Adipocyte (in vitro differentiated cells): ENCODE results near the gene OR1K1.
A peak's percentile ranks its signal among the peaks of the same experiment; 100 is the strongest.

Experiments
- DNase-seq: peaks from one replicate; pipeline ENCODE4 v3.0.0-alpha.2; 2015; ENCODE audit warnings: low read depth
- H3K27me3 ChIP-seq: replicated peaks from 2 replicates; pipeline ENCODE4 v1.7.0; 2013; ENCODE audit warnings: mild to moderate bottlenecking, low read length, moderate library complexity; ENCODE audit not compliant: control insufficient read depth, insufficient read depth
- H3K36me3 ChIP-seq: 2 replicates; pipeline ENCODE4 v1.7.0; 2013; ENCODE audit warnings: low read length, mild to moderate bottlenecking, moderate library complexity; ENCODE audit not compliant: control insufficient read depth, insufficient read depth, severe bottlenecking
- H3K4me1 ChIP-seq: 2 replicates; pipeline ENCODE4 v1.7.0; 2013; ENCODE audit warnings: mild to moderate bottlenecking, low read length, moderate library complexity; ENCODE audit not compliant: control insufficient read depth, insufficient read depth
- H3K4me3 ChIP-seq: 2 replicates; pipeline ENCODE4 v1.7.0; 2013; ENCODE audit warnings: mild to moderate bottlenecking, low read length, moderate library complexity
- H3K9ac ChIP-seq: 2 replicates; pipeline ENCODE4 v1.7.0; 2013; ENCODE audit warnings: mild to moderate bottlenecking, low read length, moderate library complexity
- H3K9me3 ChIP-seq: 2 replicates; pipeline ENCODE4 v1.7.0; 2013; ENCODE audit warnings: mild to moderate bottlenecking, low read length, moderate library complexity; ENCODE audit not compliant: control insufficient read depth

The OR1K1 gene, protein sequence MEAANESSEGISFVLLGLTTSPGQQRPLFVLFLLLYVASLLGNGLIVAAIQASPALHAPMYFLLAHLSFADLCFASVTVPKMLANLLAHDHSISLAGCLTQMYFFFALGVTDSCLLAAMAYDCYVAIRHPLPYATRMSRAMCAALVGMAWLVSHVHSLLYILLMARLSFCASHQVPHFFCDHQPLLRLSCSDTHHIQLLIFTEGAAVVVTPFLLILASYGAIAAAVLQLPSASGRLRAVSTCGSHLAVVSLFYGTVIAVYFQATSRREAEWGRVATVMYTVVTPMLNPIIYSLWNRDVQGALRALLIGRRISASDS

DNA sequence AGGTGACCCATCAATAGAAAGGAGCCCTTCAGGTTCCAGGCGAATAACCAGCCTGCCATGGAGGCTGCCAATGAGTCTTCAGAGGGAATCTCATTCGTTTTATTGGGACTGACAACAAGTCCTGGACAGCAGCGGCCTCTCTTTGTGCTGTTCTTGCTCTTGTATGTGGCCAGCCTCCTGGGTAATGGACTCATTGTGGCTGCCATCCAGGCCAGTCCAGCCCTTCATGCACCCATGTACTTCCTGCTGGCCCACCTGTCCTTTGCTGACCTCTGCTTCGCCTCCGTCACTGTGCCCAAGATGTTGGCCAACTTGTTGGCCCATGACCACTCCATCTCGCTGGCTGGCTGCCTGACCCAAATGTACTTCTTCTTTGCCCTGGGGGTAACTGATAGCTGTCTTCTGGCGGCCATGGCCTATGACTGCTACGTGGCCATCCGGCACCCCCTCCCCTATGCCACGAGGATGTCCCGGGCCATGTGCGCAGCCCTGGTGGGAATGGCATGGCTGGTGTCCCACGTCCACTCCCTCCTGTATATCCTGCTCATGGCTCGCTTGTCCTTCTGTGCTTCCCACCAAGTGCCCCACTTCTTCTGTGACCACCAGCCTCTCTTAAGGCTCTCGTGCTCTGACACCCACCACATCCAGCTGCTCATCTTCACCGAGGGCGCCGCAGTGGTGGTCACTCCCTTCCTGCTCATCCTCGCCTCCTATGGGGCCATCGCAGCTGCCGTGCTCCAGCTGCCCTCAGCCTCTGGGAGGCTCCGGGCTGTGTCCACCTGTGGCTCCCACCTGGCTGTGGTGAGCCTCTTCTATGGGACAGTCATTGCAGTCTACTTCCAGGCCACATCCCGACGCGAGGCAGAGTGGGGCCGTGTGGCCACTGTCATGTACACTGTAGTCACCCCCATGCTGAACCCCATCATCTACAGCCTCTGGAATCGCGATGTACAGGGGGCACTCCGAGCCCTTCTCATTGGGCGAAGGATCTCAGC, at the start of gene OR1K1:
TSS of gene OR1K1 (plus strand) at position 58 of the 995 bp plus-strand sequence. CDS start at position 58, 0 bp downstream.
- no peak for DNase-seq
- H3K9ac ChIP-seq, result no peak within 1 kb of the TSS
- no peaks in the 10 kb centered on the region for H3K9me3 ChIP-seq
- no peak within 1 kb of the TSS for H3K4me3 ChIP-seq
- no peaks in the 10 kb centered on the region for H3K27me3 ChIP-seq
- no peaks in the 10 kb centered on the region for H3K4me1 ChIP-seq
- H3K36me3 ChIP-seq, result no peaks in the 10 kb centered on the region

DNA sequence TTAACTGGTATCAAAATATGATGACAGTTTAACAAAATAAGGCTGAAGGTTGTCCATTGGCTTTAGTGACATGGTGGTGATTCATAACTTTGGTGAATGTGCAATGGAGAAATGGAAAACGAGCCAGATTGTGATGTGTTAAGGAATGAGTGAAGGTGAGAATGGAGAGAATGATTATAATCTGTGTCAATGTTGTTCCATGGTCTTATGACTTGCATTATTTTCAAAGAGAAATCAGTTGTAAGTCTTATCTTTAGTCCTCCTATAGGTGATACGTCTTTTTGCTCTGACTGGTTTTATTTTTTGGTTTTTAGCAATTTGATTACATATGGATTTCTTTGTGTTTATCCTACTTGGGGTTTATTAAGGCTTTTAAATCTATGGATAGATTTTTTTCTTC, 45.1 kb upstream of the OR1K1 start:
- peaks cover 22% of the 10 kb centered on the region for H3K9me3 ChIP-seq
- no peak for DNase-seq
- H3K36me3 ChIP-seq, result no peaks in the 10 kb centered on the region
- H3K4me1 ChIP-seq, result no peaks in the 10 kb centered on the region
- H3K4me3 ChIP-seq, result no peak overlapping the region
- H3K27me3 ChIP-seq, result no peaks in the 10 kb centered on the region
- H3K9ac ChIP-seq, result no peak overlapping the region

- Histone ChIP-seq H3K4me1 (no peaks in the 10 kb centered on the region), H3K27me3 (no peaks in the 10 kb centered on the region), H3K36me3 (no peaks in the 10 kb centered on the region), H3K4me3 (no peak overlapping the region), H3K9me3 (peaks cover 26% of the 10 kb centered on the region), H3K9ac (no peak overlapping the region)
- no peak for DNase-seq
These were observed 32.1 kb upstream of the OR1K1 start for GRCh38 chr9:122767817-122768216.

DNA sequence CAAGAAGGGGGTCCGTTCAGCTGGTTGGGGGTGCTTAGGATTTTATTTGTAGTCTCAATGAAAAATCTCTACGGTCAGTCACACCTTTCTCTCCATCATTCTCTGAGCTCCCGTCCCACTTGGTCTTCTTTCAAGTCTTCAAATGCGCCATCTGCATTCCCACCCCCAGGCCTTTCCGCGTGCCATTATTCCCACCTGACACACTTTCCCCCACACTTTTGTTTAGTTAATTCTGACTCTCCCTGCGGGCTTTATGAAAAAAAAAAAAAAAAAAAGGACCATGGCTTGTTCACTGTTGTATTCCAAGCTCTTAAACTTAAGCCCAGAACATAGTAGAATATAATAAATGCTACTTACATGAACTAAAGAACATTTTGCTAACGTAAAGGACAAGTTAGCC, 22.9 kb upstream of the OR1K1 start:
- H3K9me3 ChIP-seq, result no peaks in the 10 kb centered on the region
- no peaks in the 10 kb centered on the region for H3K27me3 ChIP-seq
- no peak for DNase-seq

GRCh38 chr9:122777935-122778627, 21.8 kb upstream of the OR1K1 start:
- no peaks in the 10 kb centered on the region for H3K9me3 ChIP-seq
- H3K4me3 ChIP-seq, result peak overlapping the region; percentile 9
- no peaks in the 10 kb centered on the region for H3K27me3 ChIP-seq
- no peaks in the 10 kb centered on the region for H3K36me3 ChIP-seq
- no peak overlapping the region for H3K9ac ChIP-seq
- peaks cover 15% of the 10 kb centered on the region for H3K4me1 ChIP-seq
- peak; percentile 81 for DNase-seq

More for the DNA sequence above, 22.9 kb upstream of the OR1K1 start:
- Histone ChIP-seq H3K4me1 (peaks cover 15% of the 10 kb centered on the region), H3K9ac (no peak overlapping the region), H3K4me3 (no peak overlapping the region), H3K36me3 (no peaks in the 10 kb centered on the region)

- DNase-seq, result no peak
These were observed 20.7 kb upstream of the OR1K1 start for GRCh38 chr9:122779181-122779580.

DNA sequence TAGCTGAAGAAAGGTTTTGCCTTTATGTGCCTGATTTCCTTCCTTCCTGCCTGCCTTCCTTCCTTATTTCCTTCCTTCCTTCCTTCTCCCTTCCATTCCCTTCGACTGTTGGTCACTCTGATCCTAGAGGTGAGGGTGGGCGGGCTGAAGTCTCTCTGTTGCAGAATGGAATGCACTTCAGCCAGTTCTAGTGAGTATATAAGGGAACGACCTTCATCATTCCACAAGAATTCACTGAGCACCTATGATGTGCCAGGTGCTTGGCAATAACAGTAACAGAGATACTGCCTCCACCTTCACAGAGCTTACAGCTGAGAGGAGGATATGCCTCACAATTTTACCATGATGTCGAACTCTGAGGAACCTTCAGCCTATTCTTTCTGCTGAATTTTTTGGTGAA, 19.9 kb upstream of the OR1K1 start:
- H3K9ac ChIP-seq, result no peak overlapping the region
- H3K4me1 ChIP-seq, result peaks cover 15% of the 10 kb centered on the region
- H3K27me3 ChIP-seq, result no peaks in the 10 kb centered on the region
- no peaks in the 10 kb centered on the region for H3K9me3 ChIP-seq
- no peaks in the 10 kb centered on the region for H3K36me3 ChIP-seq
- DNase-seq, result no peak
- H3K4me3 ChIP-seq, result no peak overlapping the region

More at GRCh38 chr9:122779181-122779580, 20.7 kb upstream of the OR1K1 start:
- Histone ChIP-seq H3K4me1 (peaks cover 15% of the 10 kb centered on the region), H3K9ac (no peak overlapping the region), H3K36me3 (no peaks in the 10 kb centered on the region), H3K9me3 (no peaks in the 10 kb centered on the region), H3K27me3 (no peaks in the 10 kb centered on the region), H3K4me3 (no peak overlapping the region)

- Histone ChIP-seq H3K4me1 (peaks cover 15% of the 10 kb centered on the region), H3K4me3 (no peak overlapping the region), H3K36me3 (no peaks in the 10 kb centered on the region), H3K9me3 (no peaks in the 10 kb centered on the region), H3K27me3 (no peaks in the 10 kb centered on the region), H3K9ac (no peak overlapping the region)
- no peak for DNase-seq
These were observed 18.3 kb upstream of the OR1K1 start for GRCh38 chr9:122781671-122782070.

GRCh38 chr9:122785269-122785668, 14.7 kb upstream of the OR1K1 start:
- Histone ChIP-seq H3K36me3 (no peaks in the 10 kb centered on the region), H3K27me3 (no peaks in the 10 kb centered on the region), H3K9me3 (no peaks in the 10 kb centered on the region), H3K9ac (no peak overlapping the region), H3K4me3 (no peak overlapping the region), H3K4me1 (no peaks in the 10 kb centered on the region)
- peak; percentile 13 for DNase-seq

- Histone ChIP-seq H3K36me3 (no peaks in the 10 kb centered on the region), H3K4me1 (no peaks in the 10 kb centered on the region)
These were observed 13.6 kb upstream of the OR1K1 start for GRCh38 chr9:122786338-122786737.

DNA sequence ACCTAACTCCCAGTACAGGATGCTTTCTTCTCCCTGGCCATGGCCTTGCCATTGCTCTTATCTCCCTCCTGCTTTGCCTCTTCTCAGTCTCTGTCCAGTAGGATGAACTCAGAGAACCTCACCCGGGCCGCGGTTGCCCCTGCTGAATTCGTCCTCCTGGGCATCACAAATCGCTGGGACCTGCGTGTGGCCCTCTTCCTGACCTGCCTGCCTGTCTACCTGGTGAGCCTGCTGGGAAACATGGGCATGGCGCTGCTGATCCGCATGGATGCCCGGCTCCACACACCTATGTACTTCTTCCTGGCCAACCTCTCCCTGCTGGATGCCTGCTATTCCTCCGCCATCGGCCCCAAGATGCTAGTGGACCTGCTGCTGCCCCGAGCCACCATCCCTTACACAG, 11.1 kb upstream of the OR1K1 start, which contains the start of gene OR5C1:
TSS of gene OR5C1 (plus strand) at position 103 of the 400 bp plus-strand sequence. CDS start at position 103, 0 bp downstream.
- peaks cover 5% of the 10 kb centered on the region for H3K4me1 ChIP-seq
- H3K27me3 ChIP-seq, result no peaks in the 10 kb centered on the region
- no peak within 1 kb of the TSS for H3K4me3 ChIP-seq
- H3K36me3 ChIP-seq, result no peaks in the 10 kb centered on the region
- H3K9me3 ChIP-seq, result no peaks in the 10 kb centered on the region
- H3K9ac ChIP-seq, result no peak within 1 kb of the TSS
- no peak for DNase-seq

More at GRCh38 chr9:122786338-122786737, 13.6 kb upstream of the OR1K1 start:
- Histone ChIP-seq H3K9ac (no peak overlapping the region), H3K27me3 (no peaks in the 10 kb centered on the region), H3K9me3 (no peaks in the 10 kb centered on the region), H3K4me3 (no peak overlapping the region)
- DNase-seq, result no peak
